ENCODE data around the gene ZRANB1.

DNA sequence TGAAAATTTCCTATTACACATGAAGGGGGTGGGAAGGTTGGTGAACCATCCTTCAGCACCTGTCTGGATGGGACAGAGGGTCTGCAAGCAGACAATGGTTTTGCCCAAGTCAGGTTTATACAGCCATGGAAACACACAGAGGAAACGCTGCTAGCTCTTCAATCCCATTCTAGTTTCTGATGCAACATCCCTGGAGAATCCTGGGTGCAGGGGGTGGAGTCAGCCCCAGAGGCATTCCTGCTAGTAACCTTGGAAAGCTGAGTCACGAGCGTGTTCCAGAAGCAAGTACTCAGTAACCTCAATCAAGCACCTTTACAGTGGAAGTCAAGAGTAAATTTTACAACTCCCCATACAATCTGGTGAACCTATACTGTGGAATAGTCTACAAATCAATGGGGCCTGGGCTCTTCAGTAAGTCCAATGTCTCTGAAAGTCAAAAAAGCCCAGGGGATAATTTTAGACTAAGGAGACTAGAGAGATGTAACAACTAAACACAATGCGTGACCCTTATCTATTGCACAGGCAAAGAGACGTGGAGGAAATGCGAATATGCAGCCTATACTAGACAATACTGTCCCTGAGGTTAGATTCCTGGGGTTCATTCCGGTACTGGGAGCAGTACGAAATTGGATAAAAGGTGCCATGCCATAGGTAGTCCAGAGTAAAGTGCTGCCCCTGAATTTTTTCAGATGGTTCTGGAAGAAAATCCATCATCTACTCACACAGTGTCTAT is 95.4 kb downstream of the ZRANB1 start:
- no peak for TF ChIP-seq SUZ12 (IDR thresholded peaks at IDR 0.05; ENCODE audit: extremely low read depth, insufficient read depth, insufficient read length)
- no peak for TF ChIP-seq YY1 (IDR thresholded peaks at IDR 0.05; ENCODE audit: insufficient read depth, insufficient read length)
- no peak for TF ChIP-seq ZNF274 (IDR thresholded peaks at IDR 0.05; ENCODE audit: low read depth, low read length)

Measured in NT2/D1 (cell line).